ENCODE results near the gene GPBP1.

DNA sequence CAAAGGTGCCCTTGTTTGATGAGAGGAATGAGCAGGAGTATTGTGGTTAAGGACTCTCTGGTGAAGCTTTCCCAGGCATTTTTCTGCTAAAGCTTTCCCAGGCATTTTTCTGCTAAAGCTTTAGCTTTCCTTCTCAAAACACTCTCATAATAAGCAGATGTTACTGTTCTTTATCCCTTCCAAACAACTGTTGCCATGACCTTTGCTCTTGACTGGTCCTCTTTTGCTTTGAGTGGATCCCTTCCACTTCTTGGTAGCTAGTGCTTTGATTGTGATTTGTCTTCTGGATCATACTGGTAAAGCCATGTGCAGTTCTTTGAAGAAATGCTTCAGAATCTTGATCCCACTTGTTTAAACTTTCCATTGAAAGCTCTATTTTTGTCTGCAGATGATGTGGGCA, 85.8 kb downstream of the GPBP1 start:
- no peak for TF ChIP-seq EZH2phosphoT487 (IDR thresholded peaks at IDR 0.05; ENCODE audit: insufficient read depth, low read depth)
- TF ChIP-seq EZH2 (IDR thresholded peaks at IDR 0.05; ENCODE audit: insufficient read depth, poor library complexity, severe bottlenecking), result no peak

All from GM23248 (cell line).